NCI-H748 (cell line): ENCODE data around the gene CAPZB.
A peak's percentile ranks its signal among the peaks of the same experiment; 100 is the strongest.

Experiments used
- DNase-seq: peaks from one replicate; lab custom pipeline; 2025; ENCODE audit not compliant: unreplicated experiment; lab: John Stamatoyannopoulos, UW

Gene CAPZB

GRCh38 chr1:19390166-19390850 is 95.0 kb downstream of the CAPZB start:
- DNase-seq = no peak

- DNase-seq = no peak
Measured at GRCh38 chr1:19388980-19389379, 96.4 kb downstream of the CAPZB start.

DNA sequence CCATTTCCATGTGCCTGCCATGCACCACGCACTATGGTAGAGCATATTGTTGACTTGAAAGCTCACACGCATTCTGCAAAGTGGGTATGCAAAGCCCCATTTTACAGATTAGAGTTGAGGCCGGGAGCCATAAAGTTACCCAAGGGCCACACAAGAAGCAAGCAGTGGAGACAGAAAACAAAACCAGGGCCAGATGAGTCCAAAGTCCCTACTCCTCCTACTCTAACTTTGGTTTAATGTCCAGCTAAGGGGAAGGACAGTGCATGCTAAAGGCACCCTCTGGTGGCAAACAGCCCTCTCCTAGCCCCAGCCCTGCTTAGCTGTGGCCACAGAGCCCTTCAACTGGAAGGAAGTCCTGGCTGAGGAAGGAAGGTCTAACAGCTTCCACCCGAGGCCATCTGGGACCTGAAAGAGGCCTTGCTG is 98.3 kb downstream of the CAPZB start:
- no peak for DNase-seq

GRCh38 chr1:19385869-19386591 is 99.3 kb downstream of the CAPZB start:
- no peak for DNase-seq

DNA sequence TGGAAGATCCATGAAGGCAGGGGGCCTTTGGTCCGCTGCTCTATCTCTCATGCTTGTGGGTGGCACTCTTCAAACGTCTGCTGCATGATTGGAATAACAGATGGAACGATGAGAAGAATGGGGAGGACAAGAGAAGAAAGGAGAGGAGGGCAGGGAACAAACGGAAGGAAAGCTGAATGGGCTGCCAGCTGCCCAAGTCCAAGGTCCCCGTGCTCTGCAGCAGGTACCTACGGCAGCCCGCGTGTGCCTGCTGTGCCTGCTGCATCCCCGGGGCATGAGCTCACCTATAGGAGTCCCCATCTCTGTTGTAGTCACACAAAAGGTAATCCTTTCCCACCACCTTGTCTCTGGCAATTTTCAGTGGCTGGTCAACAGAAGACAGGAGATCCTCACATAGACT is 100.1 kb downstream of the CAPZB start:
- DNase-seq = no peak

DNA sequence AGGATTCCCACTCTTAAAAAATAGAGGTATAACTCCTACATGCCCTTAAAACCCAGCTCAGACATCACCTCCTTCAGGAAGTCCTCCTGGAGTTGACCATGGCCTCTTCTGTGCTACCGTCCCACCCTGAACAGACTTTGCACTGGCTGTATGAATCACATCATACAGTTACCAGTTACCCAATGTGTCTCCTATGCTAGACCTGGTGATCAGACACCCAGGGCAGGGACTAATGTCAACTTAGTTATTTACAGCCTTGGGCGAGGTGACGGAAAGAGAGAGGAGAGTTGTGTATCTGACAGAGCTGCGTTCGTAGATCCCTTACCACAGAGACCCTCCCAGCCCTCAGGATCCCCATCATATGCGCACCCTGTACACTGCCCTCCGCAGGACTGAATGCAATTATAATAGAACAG is 100.6 kb downstream of the CAPZB start:
- no peak for DNase-seq

GRCh38 chr1:19384113-19384512 is 101.2 kb downstream of the CAPZB start:
- DNase-seq = no peak

DNA sequence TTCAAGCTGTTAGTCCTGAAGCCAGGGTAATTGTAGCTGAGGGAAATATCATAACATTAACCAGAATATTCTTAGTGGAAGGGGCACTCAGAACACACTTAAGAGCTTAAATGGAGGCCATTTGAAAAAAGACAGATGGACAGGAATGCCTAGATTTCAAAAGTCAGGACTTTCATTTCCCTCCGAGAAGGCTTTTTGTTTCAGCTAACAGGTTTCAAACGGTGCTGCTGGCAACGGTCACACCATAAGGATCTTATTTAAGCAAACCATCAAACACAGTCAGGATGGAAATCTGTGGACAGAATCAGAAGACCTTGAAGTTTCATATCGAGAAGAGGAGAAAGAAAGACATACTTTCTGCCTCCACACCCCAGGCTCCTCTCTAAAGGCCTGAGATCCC is 103.1 kb downstream of the CAPZB start:
- no peak for DNase-seq

DNA sequence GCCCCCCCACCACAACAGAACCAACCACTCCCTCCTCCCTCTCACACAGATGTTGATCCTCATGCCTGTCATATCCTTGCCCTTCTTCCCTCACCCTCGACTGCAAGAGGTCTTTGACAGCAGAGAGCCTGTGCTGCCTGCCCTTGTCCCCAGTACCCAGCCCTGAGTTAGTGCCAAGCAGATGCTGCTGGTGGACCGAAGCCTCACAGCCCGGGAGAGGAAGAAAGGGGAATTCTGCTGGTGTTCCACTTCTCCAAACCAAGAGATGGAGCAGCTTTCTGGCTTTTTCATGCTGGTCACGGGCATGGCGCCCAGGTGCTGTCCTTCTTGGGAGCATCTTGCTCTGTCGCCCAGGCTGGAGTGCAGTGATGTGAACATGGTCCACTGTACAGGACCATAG is 104.1 kb downstream of the CAPZB start:
- DNase-seq = no peak

DNA sequence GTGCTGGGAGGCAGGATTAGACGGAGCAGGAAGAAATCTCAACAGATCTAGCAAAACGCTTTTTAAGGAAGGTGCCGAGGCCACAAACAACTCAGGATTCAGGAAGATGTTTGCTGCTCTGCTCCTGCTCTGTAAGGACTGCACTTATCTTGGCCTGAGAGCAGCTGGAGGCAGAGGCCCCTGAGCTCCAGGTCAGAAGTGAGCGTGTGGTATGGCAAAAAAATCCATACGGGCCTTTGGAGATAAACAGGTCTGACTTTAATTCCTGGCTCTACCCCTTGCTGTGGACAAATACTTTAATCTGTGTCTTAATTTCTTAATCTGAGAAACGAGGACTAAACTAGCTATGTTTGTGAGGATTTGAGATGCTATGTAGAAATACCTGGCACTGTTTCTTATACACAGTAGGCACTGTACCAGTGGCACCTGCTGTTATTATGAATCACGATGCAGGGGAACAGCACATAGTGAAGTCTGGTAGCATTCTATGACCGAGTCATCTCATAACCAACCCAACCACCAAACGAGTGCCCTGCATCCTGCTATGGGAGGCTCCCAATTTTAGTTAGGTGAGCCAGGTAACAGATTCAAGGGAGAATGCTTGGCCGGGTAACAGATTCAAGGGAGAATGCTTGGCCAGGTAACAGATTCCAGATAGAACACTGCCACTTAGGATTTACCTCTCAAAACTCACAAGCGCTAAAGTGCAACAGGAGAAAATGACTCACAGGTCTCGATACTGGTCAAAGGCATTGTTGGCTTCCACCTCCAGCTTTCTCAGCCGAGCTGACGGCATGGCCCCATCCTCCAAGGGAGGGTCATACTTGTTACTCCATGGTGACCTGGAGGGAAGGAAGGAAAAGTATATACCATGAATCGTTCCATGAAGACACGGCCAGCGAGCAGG is 107.3 kb downstream of the CAPZB start:
- DNase-seq = no peak

DNA sequence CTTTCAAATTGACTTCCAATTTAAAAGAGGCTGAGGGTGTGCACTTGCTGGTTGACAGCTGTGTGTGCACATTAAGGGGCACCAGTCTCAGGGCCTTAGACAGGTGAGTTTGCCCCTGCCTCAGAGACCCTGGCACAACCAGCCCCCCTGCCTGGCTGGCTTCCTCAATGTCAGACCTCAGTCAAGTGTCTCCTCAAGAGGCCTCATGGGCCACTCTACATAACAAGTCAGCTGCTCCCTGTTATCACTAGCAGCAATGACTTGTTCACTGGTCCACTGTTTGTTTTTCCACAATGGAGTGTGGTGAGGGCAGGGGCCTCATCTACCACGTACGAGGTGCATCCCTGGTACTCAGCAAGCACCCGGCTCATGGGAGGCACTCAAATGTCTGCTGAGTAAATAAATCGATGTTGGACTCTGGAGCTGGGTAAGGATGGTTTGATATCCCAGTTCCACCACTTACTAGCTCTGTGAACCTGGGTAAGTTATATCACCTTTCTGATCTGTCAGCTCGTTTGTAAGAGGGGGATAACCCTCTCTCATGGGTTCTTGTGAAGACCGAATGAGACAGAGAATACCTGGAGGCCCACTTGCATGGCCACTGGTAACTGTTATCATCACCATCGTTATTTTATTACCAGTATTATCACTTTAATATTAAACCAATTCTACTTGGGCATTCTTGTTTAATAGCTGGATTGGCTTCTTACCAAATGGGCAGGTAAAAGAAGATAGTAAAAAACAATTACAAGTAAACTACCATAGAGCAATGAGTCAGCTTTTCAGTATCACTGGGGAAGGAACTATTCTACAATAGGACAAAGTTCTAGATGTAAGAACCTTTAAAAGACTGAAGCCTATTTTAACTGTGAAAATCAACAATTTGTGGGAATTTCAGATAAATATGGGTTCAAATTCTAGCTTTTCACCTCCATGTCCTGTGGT is 108.6 kb downstream of the CAPZB start:
- DNase-seq = no peak

- DNase-seq = no peak
Measured at GRCh38 chr1:19375631-19376400, 109.5 kb downstream of the CAPZB start.

GRCh38 chr1:19374926-19375325 is 110.4 kb downstream of the CAPZB start:
- no peak for DNase-seq

DNA sequence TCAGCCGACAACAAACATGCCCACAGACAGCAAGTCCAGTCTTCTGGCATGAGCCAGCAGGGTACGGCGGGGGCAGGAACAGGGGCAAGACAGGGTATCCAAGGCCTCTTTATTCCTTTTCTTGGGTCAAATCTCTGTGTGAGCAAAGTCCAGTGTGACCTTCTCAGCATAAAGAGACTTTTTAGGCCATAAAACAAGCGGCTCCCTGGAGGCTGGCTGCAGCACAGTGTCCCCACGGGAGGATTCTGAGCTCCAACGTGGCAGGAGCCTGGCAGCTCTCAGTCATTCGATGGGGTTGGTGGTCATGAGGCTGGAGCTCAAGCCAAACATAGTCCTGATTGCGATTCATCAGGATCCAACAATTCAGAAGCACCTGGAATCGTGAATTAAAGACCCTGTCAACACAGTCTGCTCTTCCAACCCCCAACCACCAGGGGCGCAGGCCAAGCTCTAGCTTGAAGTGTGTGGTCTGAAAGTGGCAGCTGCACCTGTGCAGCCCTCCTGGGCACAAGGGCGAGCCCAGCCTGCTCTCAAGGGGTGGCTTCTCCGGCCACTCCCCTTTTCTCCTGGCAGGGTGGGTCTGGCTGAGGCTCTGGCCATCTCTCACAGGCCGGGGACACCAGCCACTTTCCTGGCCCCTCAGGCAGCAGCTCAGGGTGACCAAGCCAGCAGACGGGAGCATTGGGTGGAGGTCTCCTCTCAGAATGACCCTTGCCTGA is 111.1 kb downstream of the CAPZB start:
- DNase-seq = peak; percentile 20

- DNase-seq = no peak
Measured at GRCh38 chr1:19373211-19374082, 111.9 kb downstream of the CAPZB start.

- DNase-seq = no peak
Measured at GRCh38 chr1:19372602-19373001, 112.7 kb downstream of the CAPZB start.

GRCh38 chr1:19372136-19372514 is 113.2 kb downstream of the CAPZB start:
- no peak for DNase-seq
